ENCODE measurements around the gene XPC. TPM values are rescaled to one million over a fixed set of nuclear protein-coding genes. Genes with fewer than 3 reads are reported as not detected.
"Not testable (repeated sequence)": the region's sequence is repeated elsewhere in the genome, so short reads cannot be mapped to it uniquely, and the experiment has no call there.

XPC gene
- total and polyA plus RNA-seq, 2 donors (not counting 3 experiments of a cell fraction or from before 2014, with no cell fraction given): 11.9 to 36.8 TPM

DNA sequence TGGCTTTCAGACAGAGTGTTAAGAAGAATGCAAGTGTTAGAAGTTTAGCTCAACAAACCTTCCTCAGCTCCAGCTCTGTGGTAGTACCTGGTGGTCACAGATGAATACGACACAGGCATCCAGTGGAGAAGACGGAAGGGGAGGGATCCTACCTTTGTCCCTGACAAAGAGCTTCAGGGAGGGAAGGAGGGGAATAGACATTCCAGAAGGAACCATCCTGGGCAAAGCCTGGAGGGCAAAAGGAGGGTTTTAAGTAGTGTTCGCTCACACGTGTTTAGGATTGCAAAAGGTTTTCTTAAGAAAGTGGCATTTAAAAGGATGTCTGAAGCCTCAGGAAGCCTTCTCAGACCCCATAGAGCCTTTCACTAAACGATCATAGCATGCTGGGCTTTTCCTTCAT lies 56.5 kb downstream of the XPC start:
- Histone ChIP-seq H2AFZ (ENCODE audit: low read depth, low read length) (no peak overlapping the region), H3K9me3 (replicated peaks; ENCODE audit: control insufficient read depth, insufficient read depth, low read length) (no peaks in the 10 kb centered on the region), H3K4me2 (ENCODE audit: insufficient read depth, low read length) (no peak overlapping the region), H3K36me3 (ENCODE audit: control insufficient read depth in 2 of 2, extremely low read depth in 1 of 2, insufficient read depth in 2 of 2, low read length in 2 of 2) (no peaks in the 10 kb centered on the region), H3K4me3 (replicated peaks in 1 of 3; ENCODE audit: insufficient read depth in 1 of 3, low read depth in 1 of 3, low read length in 3 of 3) (no peak overlapping the region), H3K27me3 (ENCODE audit: control insufficient read depth in 2 of 2, insufficient read depth in 2 of 2, low read length in 2 of 2) (no peaks in the 10 kb centered on the region), H3K79me2 (ENCODE audit: control insufficient read depth, insufficient read depth, low read length) (peaks cover 25% of the 10 kb centered on the region), H3K27ac (ENCODE audit: insufficient read depth, low read depth, low read length) (no peak overlapping the region), H3K4me1 (ENCODE audit: control insufficient read depth, extremely low read depth, insufficient read depth, low read length) (peaks cover 20% of the 10 kb centered on the region), H4K20me1 (replicated peaks; ENCODE audit: control insufficient read depth, extremely low read depth, insufficient read depth, low read length) (no peaks in the 10 kb centered on the region), H3K9me1 (replicated peaks; ENCODE audit: control insufficient read depth, extremely low read depth, insufficient read depth, low read length) (no peaks in the 10 kb centered on the region), H3K9ac (replicated peaks; ENCODE audit: extremely low read depth, insufficient read depth, low read length) (no peak overlapping the region)
- no TSS peak for BruUV-seq (replicated peaks)
- dilution Hi-C loops (cut with MboI; ENCODE audit: extremely low pct_ligation_motif_present, low sequenced_read_pairs) (no loop called here), intact Hi-C loops (cut with micrococcal nuclease) (loop anchor here (5.0 kb wide), 1 partner anchor 465 kb away; no protein-coding TSS in a partner anchor)
- no peak for DNase-seq (ENCODE audit: low read depth, low spot score)
- CTCF ChIA-PET: interaction anchor here (1.2 to 1.9 kb wide), 2 partner anchors 10 to 225 kb away, joined by 3 to 5 read pairs; no protein-coding TSS in a partner anchor
- TF ChIP-seq MYC (IDR thresholded peaks at IDR 0.05; ENCODE audit: low read depth, low read length): no peak
- no peak for TF ChIP-seq FOS (IDR thresholded peaks at IDR 0.05; ENCODE audit: borderline replicate concordance, insufficient read depth, low read length)
- TF ChIP-seq EZH2 (IDR thresholded peaks at IDR 0.05; ENCODE audit: borderline replicate concordance, low read depth, low read length, severe bottlenecking): no peak
- TF ChIP-seq, protein P1, sequence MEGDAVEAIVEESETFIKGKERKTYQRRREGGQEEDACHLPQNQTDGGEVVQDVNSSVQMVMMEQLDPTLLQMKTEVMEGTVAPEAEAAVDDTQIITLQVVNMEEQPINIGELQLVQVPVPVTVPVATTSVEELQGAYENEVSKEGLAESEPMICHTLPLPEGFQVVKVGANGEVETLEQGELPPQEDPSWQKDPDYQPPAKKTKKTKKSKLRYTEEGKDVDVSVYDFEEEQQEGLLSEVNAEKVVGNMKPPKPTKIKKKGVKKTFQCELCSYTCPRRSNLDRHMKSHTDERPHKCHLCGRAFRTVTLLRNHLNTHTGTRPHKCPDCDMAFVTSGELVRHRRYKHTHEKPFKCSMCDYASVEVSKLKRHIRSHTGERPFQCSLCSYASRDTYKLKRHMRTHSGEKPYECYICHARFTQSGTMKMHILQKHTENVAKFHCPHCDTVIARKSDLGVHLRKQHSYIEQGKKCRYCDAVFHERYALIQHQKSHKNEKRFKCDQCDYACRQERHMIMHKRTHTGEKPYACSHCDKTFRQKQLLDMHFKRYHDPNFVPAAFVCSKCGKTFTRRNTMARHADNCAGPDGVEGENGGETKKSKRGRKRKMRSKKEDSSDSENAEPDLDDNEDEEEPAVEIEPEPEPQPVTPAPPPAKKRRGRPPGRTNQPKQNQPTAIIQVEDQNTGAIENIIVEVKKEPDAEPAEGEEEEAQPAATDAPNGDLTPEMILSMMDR (IDR thresholded peaks at IDR 0.05; ENCODE audit: extremely low read depth in 1 of 2, insufficient read depth in 1 of 2, low read depth in 1 of 2, low read length in 2 of 2): no peak
- no peak for TF ChIP-seq JUN (IDR thresholded peaks at IDR 0.05; ENCODE audit: borderline replicate concordance, insufficient read depth, insufficient read length, low read depth)
- TF ChIP-seq GATA2 (IDR thresholded peaks at IDR 0.05; ENCODE audit: insufficient read depth, insufficient read length, low read depth, low read length): no peak
- TF ChIP-seq, protein P2, sequence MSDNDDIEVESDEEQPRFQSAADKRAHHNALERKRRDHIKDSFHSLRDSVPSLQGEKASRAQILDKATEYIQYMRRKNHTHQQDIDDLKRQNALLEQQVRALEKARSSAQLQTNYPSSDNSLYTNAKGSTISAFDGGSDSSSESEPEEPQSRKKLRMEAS (IDR thresholded peaks at IDR 0.05; ENCODE audit: insufficient read depth, insufficient read length): no peak
- TF ChIP-seq POLR2A (IDR thresholded peaks at IDR 0.05; ENCODE audit: low read depth, low read length): no peak
- TF ChIP-seq POLR2AphosphoS5 (IDR thresholded peaks at IDR 0.05; ENCODE audit: insufficient read depth, low read depth, low read length): no peak
- POLR2A ChIA-PET: no interaction called here
- FAIRE-seq: no peak

DNA sequence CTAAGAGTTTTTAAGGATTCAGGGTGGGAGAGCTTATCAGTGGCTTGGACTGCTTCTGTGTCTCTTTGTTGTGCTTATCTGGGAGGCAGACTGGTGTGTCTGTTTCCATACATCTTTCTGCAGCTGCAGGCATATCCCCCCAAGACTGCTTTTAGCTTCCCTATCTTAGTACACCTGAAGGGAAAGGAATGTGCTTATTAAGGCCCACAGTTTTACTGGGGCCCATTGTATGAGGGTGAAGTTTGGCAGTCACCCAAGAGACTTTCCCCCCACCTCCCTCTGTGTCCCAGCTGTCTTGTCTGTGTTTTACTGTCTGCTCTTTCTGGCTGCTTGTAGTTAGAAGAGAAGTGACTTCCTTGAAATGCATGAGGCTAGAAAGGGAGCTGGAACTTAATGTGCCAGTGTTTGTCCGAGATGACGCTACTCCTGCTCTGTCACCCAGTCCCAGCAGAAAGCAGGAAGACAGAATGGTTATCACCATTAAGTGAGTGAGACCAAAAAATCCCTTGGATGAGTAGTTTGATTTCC lies 57.4 kb downstream of the XPC start:
- H3K9me1 ChIP-seq (replicated peaks; ENCODE audit: control insufficient read depth, extremely low read depth, insufficient read depth, low read length); H3K9me3 ChIP-seq (replicated peaks; ENCODE audit: control insufficient read depth, insufficient read depth, low read length); H3K4me3 ChIP-seq (replicated peaks in 1 of 3; ENCODE audit: insufficient read depth in 1 of 3, low read depth in 1 of 3, low read length in 3 of 3); H3K27ac ChIP-seq (ENCODE audit: insufficient read depth, low read depth, low read length); dilution Hi-C loops (cut with MboI; ENCODE audit: extremely low pct_ligation_motif_present, low sequenced_read_pairs); FAIRE-seq; POLR2A ChIA-PET; H3K36me3 ChIP-seq (ENCODE audit: control insufficient read depth in 2 of 2, extremely low read depth in 1 of 2, insufficient read depth in 2 of 2, low read length in 2 of 2); DNase-seq (ENCODE audit: low read depth, low spot score); H3K27me3 ChIP-seq (ENCODE audit: control insufficient read depth in 2 of 2, insufficient read depth in 2 of 2, low read length in 2 of 2); H2AFZ ChIP-seq (ENCODE audit: low read depth, low read length); H3K9ac ChIP-seq (replicated peaks; ENCODE audit: extremely low read depth, insufficient read depth, low read length); BruUV-seq (replicated peaks); H4K20me1 ChIP-seq (replicated peaks; ENCODE audit: control insufficient read depth, extremely low read depth, insufficient read depth, low read length); H3K4me2 ChIP-seq (ENCODE audit: insufficient read depth, low read length): not testable (repeated sequence)
- CTCF ChIA-PET: interaction anchor here (1.9 kb wide), 1 partner anchor 224 kb away, joined by 5 read pairs; no protein-coding TSS in a partner anchor
- peaks cover 12% of the 10 kb centered on the region for H3K4me1 ChIP-seq (ENCODE audit: control insufficient read depth, extremely low read depth, insufficient read depth, low read length)
- peaks cover 16% of the 10 kb centered on the region for H3K79me2 ChIP-seq (ENCODE audit: control insufficient read depth, insufficient read depth, low read length)
- intact Hi-C loops (cut with micrococcal nuclease): loop anchor here (5.0 kb wide), 1 partner anchor 464 kb away; no protein-coding TSS in a partner anchor

All from endothelial cell of umbilical vein (primary cell).